H9 (cell line): ENCODE measurements around the gene PLCG1. TPM values are rescaled to one million over a fixed set of nuclear protein-coding genes. Genes with fewer than 3 reads are reported as not detected.

Source experiments
- DNase-seq: peaks from one replicate; pipeline ENCODE4 v3.0.0-alpha.2; 2017
- H2AFZ ChIP-seq: one replicate; pipeline ENCODE4 v1.6.1; 2013; ENCODE audit warnings: mild to moderate bottlenecking, low read length, control low read depth, moderate library complexity
- H2AK5ac ChIP-seq: 2 replicates; pipeline ENCODE4 v1.6.1; 2013; ENCODE audit warnings: low read length, control low read depth, mixed read lengths; ENCODE audit not compliant: insufficient read length
- H2BK120ac ChIP-seq: one replicate; pipeline ENCODE4 v1.6.1; 2013; ENCODE audit warnings: low read depth, mild to moderate bottlenecking, low read length, control low read depth, inconsistent platforms; ENCODE audit not compliant: poor library complexity, severe bottlenecking
- H2BK12ac ChIP-seq: 2 replicates; pipeline ENCODE4 v1.6.1; 2013; ENCODE audit warnings: low read length, control low read depth, mixed read lengths, low read depth; ENCODE audit not compliant: insufficient read length
- H2BK15ac ChIP-seq: 2 replicates; pipeline ENCODE4 v1.6.1; 2013; ENCODE audit warnings: low read depth, low read length, control low read depth
- H2BK20ac ChIP-seq: one replicate; pipeline ENCODE4 v1.6.1; 2013; ENCODE audit warnings: low read depth, mild to moderate bottlenecking, low read length, control low read depth, inconsistent platforms; ENCODE audit not compliant: poor library complexity, severe bottlenecking
- H2BK5ac ChIP-seq: 2 replicates; pipeline ENCODE4 v1.6.1; 2013; ENCODE audit warnings: low read length, control low read depth, mixed read lengths; ENCODE audit not compliant: insufficient read length
- H3K14ac ChIP-seq: 2 replicates; pipeline ENCODE4 v1.6.1; 2013; ENCODE audit warnings: low read length, control low read depth; ENCODE audit not compliant: insufficient read depth
- H3K18ac ChIP-seq: 2 replicates; pipeline ENCODE4 v1.6.1; 2013; ENCODE audit warnings: low read depth, mild to moderate bottlenecking, mixed read lengths, low read length, control low read depth; ENCODE audit not compliant: insufficient read length
- H3K23ac ChIP-seq: 2 replicates; pipeline ENCODE4 v1.6.1; 2013; ENCODE audit warnings: low read length, control low read depth, mixed read lengths, low read depth; ENCODE audit not compliant: insufficient read length
- H3K23me2 ChIP-seq: 2 replicates; pipeline ENCODE4 v1.6.1; 2013; ENCODE audit warnings: low read depth, mild to moderate bottlenecking, mixed read lengths, low read length, control low read depth; ENCODE audit not compliant: insufficient read length, poor library complexity, severe bottlenecking
- H3K27ac ChIP-seq: 2 replicates; pipeline ENCODE4 v1.5.1; 2013; ENCODE audit warnings: low read length, control low read depth, mixed read lengths, low read depth; ENCODE audit not compliant: insufficient read length
- H3K27me3 ChIP-seq: 2 replicates; pipeline ENCODE4 v1.6.1; 2013; ENCODE audit warnings: low read length, control low read depth, inconsistent platforms; ENCODE audit not compliant: insufficient read depth
- H3K4ac ChIP-seq: 2 replicates; pipeline ENCODE4 v1.6.1; 2013; ENCODE audit warnings: low read depth, mild to moderate bottlenecking, control low read depth, inconsistent platforms, low read length, moderate library complexity
- H3K4me1 ChIP-seq: 2 replicates; pipeline ENCODE4 v1.6.1; 2013; ENCODE audit warnings: low read length, control low read depth, inconsistent platforms; ENCODE audit not compliant: insufficient read depth
- H3K4me2 ChIP-seq: 2 replicates; pipeline ENCODE4 v1.6.1; 2013; ENCODE audit warnings: low read length, control low read depth, mixed read lengths; ENCODE audit not compliant: insufficient read length, insufficient read depth
- H3K56ac ChIP-seq: 2 replicates; pipeline ENCODE4 v1.6.1; 2013; ENCODE audit warnings: low read depth, mild to moderate bottlenecking, mixed read lengths, low read length, control low read depth; ENCODE audit not compliant: insufficient read length
- H3K79me1 ChIP-seq: 2 replicates; pipeline ENCODE4 v1.6.1; 2013; ENCODE audit warnings: low read depth, mild to moderate bottlenecking, moderate library complexity, low read length, control low read depth, inconsistent platforms; ENCODE audit not compliant: insufficient read depth, poor library complexity, severe bottlenecking
- H3K79me2 ChIP-seq: 2 replicates; pipeline ENCODE4 v1.6.1; 2013; ENCODE audit warnings: low read length, control low read depth, inconsistent platforms; ENCODE audit not compliant: insufficient read depth
- H3K9ac ChIP-seq: 2 replicates; pipeline ENCODE4 v1.6.1; 2013; ENCODE audit warnings: low read length, control low read depth, mixed read lengths; ENCODE audit not compliant: insufficient read length; ENCODE audit errors: extremely low read depth
- H3K9me3 ChIP-seq: one replicate; pipeline ENCODE4 v1.6.1; 2013; ENCODE audit warnings: low read depth, low read length, inconsistent platforms; ENCODE audit not compliant: control insufficient read depth
- H3T11ph ChIP-seq: one replicate; pipeline ENCODE4 v1.6.1; 2013; ENCODE audit warnings: mild to moderate bottlenecking, low read length, control low read depth, inconsistent platforms
- H4K20me1 ChIP-seq: one replicate; pipeline ENCODE4 v1.6.1; 2013; ENCODE audit not compliant: control insufficient read depth, insufficient read length, insufficient read depth
- H4K5ac ChIP-seq: 2 replicates; pipeline ENCODE4 v1.6.1; 2013; ENCODE audit warnings: low read depth, mild to moderate bottlenecking, mixed read lengths, low read length, control low read depth; ENCODE audit not compliant: insufficient read length
- H4K8ac ChIP-seq: replicated peaks from 2 replicates; pipeline ENCODE4 v1.6.1; 2013; ENCODE audit warnings: low read length, control low read depth, mixed read lengths, low read depth; ENCODE audit not compliant: insufficient read length
- H4K91ac ChIP-seq: 2 replicates; pipeline ENCODE4 v1.6.1; 2013; ENCODE audit warnings: low read depth, mild to moderate bottlenecking, moderate library complexity, mixed read lengths, low read length, control low read depth; ENCODE audit not compliant: insufficient read length
- H3K27ac Mint-ChIP-seq, 3 experiments: 2 replicates in 2 of 3; 3 replicates in 1 of 3; pipeline ENCODE4 v1.8.0; 2020 to 2021; ENCODE audit warnings: mixed read lengths in 3 of 3, mild to moderate bottlenecking in 1 of 3, moderate library complexity in 1 of 3
- H3K27me3 Mint-ChIP-seq: 2 replicates; pipeline ENCODE4 v1.8.0; 2021; ENCODE audit warnings: low read depth, mild to moderate bottlenecking, moderate library complexity, mixed read lengths
- H3K36me3 Mint-ChIP-seq, 3 experiments: 2 replicates in 2 of 3; 3 replicates in 1 of 3; pipeline ENCODE4 v1.8.0; 2020 to 2021; ENCODE audit warnings: low read depth in 3 of 3, mixed read lengths in 3 of 3; ENCODE audit not compliant: insufficient read depth in 1 of 3
- H3K4me1 Mint-ChIP-seq, 2 experiments: 2 replicates each; pipeline ENCODE4 v1.8.0; 2020; ENCODE audit warnings: mixed read lengths in 2 of 2
- H3K4me3 Mint-ChIP-seq, 2 experiments: 2 replicates in 1 of 2; 3 replicates in 1 of 2; pipeline ENCODE4 v1.8.0; 2020 to 2021; ENCODE audit warnings: mild to moderate bottlenecking in 2 of 2, mixed read lengths in 2 of 2, moderate library complexity in 1 of 2
- H3K9me3 Mint-ChIP-seq, 2 experiments: 2 replicates in 1 of 2; 3 replicates in 1 of 2; pipeline ENCODE4 v1.8.0; 2020; ENCODE audit warnings: mild to moderate bottlenecking in 2 of 2, mixed read lengths in 2 of 2, moderate library complexity in 1 of 2
- CTCF ChIP-seq: fragments of 200-600 bp; sonication (generic); conservative IDR thresholded peaks from 3 replicates; pipeline ENCODE4 v1.8.0; 2021; ENCODE audit warnings: antibody characterized with exemption, mild to moderate bottlenecking
- WGBS: extraction: QIAGEN DNeasy Blood & Tissue Kit; methylation state at CpG from one replicate; pipeline ENCODE4 v1.1.7; 2013; ENCODE audit warnings: missing lambda C conversion rate, low lambda C conversion rate, mixed read lengths; ENCODE audit not compliant: insufficient read length; ENCODE audit errors: extremely low coverage; 5-methylcytosine and 5-hydroxymethylcytosine counted together
- total RNA-seq: library from RNA; stranded (reverse); gene quantifications from 2 replicates; pipeline ENCODE4 v1.2.1, GENCODE V29; 2021

The PLCG1 gene
- total RNA-seq, 1 experiment from 2014 or later = 171 TPM

- Mint-ChIP-seq H3K27ac (no peak overlapping the region), H3K9me3 (no peaks in the 10 kb centered on the region), H3K36me3 (peaks cover 68 to 94% (median 90%) of the 10 kb centered on the region in 3 experiments), H3K4me1 (no peaks in the 10 kb centered on the region), H3K4me3 (no peak overlapping the region), H3K27me3 (no peaks in the 10 kb centered on the region)
- Histone ChIP-seq H3K23me2 (no peaks in the 10 kb centered on the region), H3K23ac (no peak overlapping the region), H2BK15ac (no peak overlapping the region), H4K20me1 (no peaks in the 10 kb centered on the region), H3K4me1 (no peaks in the 10 kb centered on the region), H3K56ac (no peak overlapping the region), H3K9me3 (no peaks in the 10 kb centered on the region), H4K91ac (no peak overlapping the region), H2BK120ac (no peak overlapping the region), H2AFZ (no peak overlapping the region), H2BK5ac (no peak overlapping the region), H3K4me2 (no peak overlapping the region), H3K79me2 (no peaks in the 10 kb centered on the region), H2BK20ac (no peak overlapping the region), H2BK12ac (no peak overlapping the region), H3K79me1 (no peaks in the 10 kb centered on the region), H3K18ac (no peak overlapping the region), H4K5ac (no peak overlapping the region), H3T11ph (no peak overlapping the region), H3K14ac (no peak overlapping the region), H3K4ac (no peak overlapping the region), H4K8ac (no peak overlapping the region), H3K27me3 (no peaks in the 10 kb centered on the region), H3K27ac (no peak overlapping the region), H2AK5ac (no peak overlapping the region), H3K9ac (no peak overlapping the region)
- WGBS = no CpG with 5 or more reads among the region's 24 CpGs
- TF ChIP-seq CTCF = no peak
- no peak for DNase-seq
These were observed 27.9 kb downstream of the PLCG1 start for GRCh38 chr20:41165001-41165882.
